ENCODE results near the gene PUS7.
"Not testable (repeated sequence)": the region's sequence is repeated elsewhere in the genome, so short reads cannot be mapped to it uniquely, and the experiment has no call there.

The PUS7 gene

DNA sequence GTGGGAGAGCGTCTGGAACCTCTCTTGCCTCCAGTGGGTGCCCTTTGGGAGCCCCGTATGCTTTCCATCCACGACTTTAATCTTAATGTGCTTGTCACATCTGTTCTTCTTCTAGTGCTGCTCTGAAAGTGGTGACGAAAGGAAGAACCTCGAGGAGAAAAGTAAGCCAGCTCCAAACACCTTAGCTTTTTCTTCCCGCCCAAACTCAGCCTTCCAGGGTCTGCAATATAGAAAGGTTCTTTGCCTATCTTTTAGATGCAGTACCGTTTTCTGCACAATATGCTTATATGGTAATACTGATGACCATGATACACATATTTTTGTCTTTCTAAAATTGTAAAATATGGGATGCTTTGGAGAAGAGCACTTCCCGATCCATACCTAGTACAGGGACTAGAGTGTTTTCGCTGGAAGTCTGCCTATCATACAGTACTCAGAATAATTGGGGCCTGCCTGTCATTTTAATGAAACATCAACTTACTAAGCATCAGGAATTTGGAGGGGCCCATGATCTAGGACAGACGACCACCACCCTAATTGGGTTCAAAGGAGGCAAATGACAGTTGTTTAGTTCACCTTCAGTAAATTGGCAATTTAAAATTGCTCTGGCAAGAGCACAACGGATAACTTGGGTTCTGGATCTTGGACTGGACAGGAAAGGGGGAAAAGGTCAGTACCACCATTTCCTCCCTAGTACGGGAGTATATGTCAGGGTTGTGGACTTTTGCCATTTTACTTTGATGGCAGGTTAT, 10.8 kb upstream of the PUS7 start:
- no peak for DNase-seq (ENCODE audit: extremely low read depth, low read depth)
- H3K4me3 ChIP-seq (replicated peaks; ENCODE audit: low read depth, low read length) = peak overlapping the region; percentile 94
- no peak for TF ChIP-seq CTCF (IDR thresholded peaks at IDR 0.05; ENCODE audit: low read depth, low read length, missing control alignments)

- peak; percentile 79 for TF ChIP-seq CTCF (IDR thresholded peaks at IDR 0.05; ENCODE audit: low read depth, low read length, missing control alignments)
- peak within 1 kb of the TSS; percentile 94 for H3K4me3 ChIP-seq (replicated peaks; ENCODE audit: low read depth, low read length)
- DNase-seq (ENCODE audit: extremely low read depth, low read depth) = peak; percentile 76
Measured at GRCh38 chr7:105531792-105532671, 10.0 kb upstream of the PUS7 start, which contains the start of gene RINT1. TSS of gene RINT1 (plus strand) at chr7:105532201. CDS start at chr7:105532316, 115 bp downstream.

DNA sequence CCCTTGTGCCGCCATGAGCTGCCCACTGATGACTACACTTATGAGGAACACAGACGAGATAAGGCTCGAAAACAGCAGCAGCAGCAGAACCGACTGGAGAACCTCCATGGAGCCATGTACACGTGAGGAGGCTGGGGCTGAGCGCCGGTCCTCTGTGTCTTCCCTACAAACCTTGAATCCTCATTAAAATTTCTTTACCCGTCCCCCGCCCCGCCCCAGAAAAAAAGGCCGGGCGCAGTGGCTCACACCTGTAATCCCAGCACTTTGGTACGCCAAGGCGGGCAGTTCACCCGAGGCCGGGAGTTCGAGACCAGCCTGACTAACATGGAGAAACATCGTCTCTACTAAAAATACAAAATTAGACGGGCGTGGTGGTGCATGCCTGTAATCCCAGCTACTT, 8.5 kb upstream of the PUS7 start:
- no peak for TF ChIP-seq CTCF (IDR thresholded peaks at IDR 0.05; ENCODE audit: low read depth, low read length, missing control alignments)
- DNase-seq (ENCODE audit: extremely low read depth, low read depth) = no peak
- H3K4me3 ChIP-seq (replicated peaks; ENCODE audit: low read depth, low read length) = no peak overlapping the region

DNA sequence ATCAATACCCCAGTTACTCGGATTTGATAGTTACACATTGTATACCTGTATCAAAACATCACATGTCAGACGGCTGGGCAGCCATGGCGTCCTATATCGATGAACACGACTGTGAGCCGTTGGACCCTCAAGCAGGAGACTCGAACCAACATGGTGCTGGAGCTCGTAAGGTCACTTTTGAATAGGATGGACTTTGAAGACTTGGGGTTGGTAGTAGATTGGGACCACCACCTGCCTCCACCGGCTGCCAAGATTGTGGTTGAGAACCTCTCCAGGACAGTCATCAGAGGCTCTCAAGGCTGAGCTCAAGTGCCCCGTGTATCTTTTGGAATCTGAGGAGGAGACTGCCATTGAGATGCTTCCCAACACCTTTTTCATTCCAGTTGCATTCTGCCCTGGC, 8.1 kb upstream of the PUS7 start:
- no peak overlapping the region for H3K4me3 ChIP-seq (replicated peaks; ENCODE audit: low read depth, low read length)
- TF ChIP-seq CTCF (IDR thresholded peaks at IDR 0.05; ENCODE audit: low read depth, low read length, missing control alignments) = no peak
- no peak for DNase-seq (ENCODE audit: extremely low read depth, low read depth)

DNA sequence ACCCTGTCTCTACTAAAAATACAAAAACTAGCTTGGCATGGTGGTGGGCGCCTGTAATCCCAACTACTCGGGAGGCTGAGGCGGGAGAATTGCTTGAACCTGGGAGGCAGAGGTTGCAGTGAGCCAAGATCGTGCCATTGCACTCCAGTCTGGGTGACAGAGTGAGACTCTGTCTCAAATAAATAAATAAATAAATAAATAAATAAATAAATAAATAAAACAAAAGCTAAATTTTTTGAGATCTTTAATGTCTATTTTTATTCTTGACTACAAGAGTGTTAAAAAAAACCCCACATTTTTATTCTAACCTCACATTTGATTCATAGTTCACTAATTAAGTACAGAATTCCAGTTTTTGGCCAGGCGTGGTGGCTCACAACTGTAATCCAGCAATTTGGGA, 5.7 kb upstream of the PUS7 start:
- DNase-seq (ENCODE audit: extremely low read depth, low read depth); H3K4me3 ChIP-seq (replicated peaks; ENCODE audit: low read depth, low read length): not testable (repeated sequence)

GRCh38 chr7:105524840-105525239, 2.8 kb upstream of the PUS7 start:
- TF ChIP-seq CTCF (IDR thresholded peaks at IDR 0.05; ENCODE audit: low read depth, low read length, missing control alignments) = no peak
- no peak for DNase-seq (ENCODE audit: extremely low read depth, low read depth)
- no peak overlapping the region for H3K4me3 ChIP-seq (replicated peaks; ENCODE audit: low read depth, low read length)

DNA sequence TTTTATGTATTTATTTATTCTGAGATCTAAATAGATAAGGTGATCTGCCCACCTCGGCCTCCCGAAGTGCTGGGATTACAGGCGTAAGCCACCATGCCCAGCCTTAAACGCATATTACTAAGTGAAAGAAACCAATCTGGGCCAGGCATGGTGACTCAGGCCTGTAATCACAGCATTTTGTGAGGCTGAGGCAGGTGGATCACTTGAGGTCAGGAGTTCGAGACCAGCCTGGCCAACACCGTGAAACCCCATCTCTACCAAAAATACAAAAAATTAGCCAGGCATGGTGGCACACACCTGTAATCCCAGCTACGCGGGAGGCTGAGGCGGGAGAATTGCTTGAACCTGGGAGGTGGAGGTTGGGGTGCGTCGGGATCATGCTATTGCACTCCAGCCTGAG, 2.4 kb upstream of the PUS7 start:
- not testable (repeated sequence) for DNase-seq (ENCODE audit: extremely low read depth, low read depth); H3K4me3 ChIP-seq (replicated peaks; ENCODE audit: low read depth, low read length)
